HepG2 (cell line): Measurements from ENCODE around the gene AGBL3. TPM values are rescaled to one million over a fixed set of nuclear protein-coding genes. Genes with fewer than 3 reads are reported as not detected.

ENCODE experiments used
- ATAC-seq: fragments of 200-7000 bp; cut with Tn5 transposase; 3 replicates; pipeline ENCODE4 v1.9.1; 2020; ENCODE audit warnings: mild to moderate bottlenecking, moderate library complexity
- BruUV-seq: library from RNA; stranded (reverse); fragments of 400-500 nt; replicated peaks from 2 replicates; lab custom pipeline; 2021; lab: Mats Ljungman, UMichigan
- CTCF ChIA-PET: fragments of 300-600 bp; formaldehyde crosslinking; extraction: SDS; loops from one replicate; lab custom pipeline; 2021; ENCODE audit warnings: low total read pairs, inconsistent platforms, low intra/inter-chr PET ratio; lab: Yijun Ruan, JAX
- POLR2A ChIA-PET: fragments of 350-600 bp; sonication (Branson Sonifier 250); formaldehyde crosslinking; loops from one replicate; lab custom pipeline; 2020; ENCODE audit warnings: antibody characterized with exemption, inconsistent platforms; lab: Yijun Ruan, JAX
- DNase-seq: peaks from one replicate; pipeline ENCODE4 v3.0.0-alpha.2; 2015; ENCODE audit warnings: low spot score
- FAIRE-seq: peaks from 3 replicates; lab custom pipeline; 2011; peaks lifted over from hg19 to GRCh38; lab: Jason Lieb, UNC
- H2AFZ ChIP-seq: one replicate; pipeline ENCODE4 v1.6.1; 2011; ENCODE audit warnings: low read length, inconsistent platforms
- H3K27ac ChIP-seq: fragments of 300-600 bp; 3 replicates; pipeline ENCODE4 v1.8.0; 2011; ENCODE audit warnings: mixed run types, mild to moderate bottlenecking, mixed read lengths, low read length, inconsistent platforms; ENCODE audit not compliant: insufficient read depth; ENCODE audit errors: extremely low read length
- H3K27me3 ChIP-seq, 2 experiments: fragments of 200-600 bp in 1 of 2; 2 replicates in 1 of 2; 3 replicates in 1 of 2; pipeline versions ENCODE4 v1.6.0 to v1.8.0; 2011; ENCODE audit warnings: low read length in 2 of 2, mild to moderate bottlenecking in 2 of 2, moderate library complexity in 2 of 2, inconsistent platforms in 1 of 2; ENCODE audit not compliant: insufficient read depth in 2 of 2, control insufficient read depth in 1 of 2
- H3K36me3 ChIP-seq, 2 experiments: fragments of 200-600 bp in 1 of 2; replicated peaks in 1 of 2; 2 replicates in 1 of 2; 3 replicates in 1 of 2; pipeline versions ENCODE4 v1.5.1 to v1.8.0; 2011; ENCODE audit warnings: low read length in 2 of 2, inconsistent platforms in 1 of 2; ENCODE audit not compliant: insufficient read depth in 2 of 2, control insufficient read depth in 1 of 2
- H3K4me1 ChIP-seq: 2 replicates; pipeline ENCODE4 v1.5.1; 2012; ENCODE audit warnings: low read length, inconsistent platforms; ENCODE audit not compliant: insufficient read depth
- H3K4me2 ChIP-seq: 2 replicates; pipeline ENCODE4 v1.6.0; 2011; ENCODE audit warnings: low read depth, low read length, inconsistent platforms
- H3K4me3 ChIP-seq, 3 experiments: fragments of 200-600 bp in 1 of 3; sonication (generic), shearing (Covaris generic) in 1 of 3; replicated peaks in 1 of 3; 2 replicates each; pipeline ENCODE4 v1.5.1; 2011 to 2016; ENCODE audit warnings: low read length in 3 of 3, inconsistent platforms in 2 of 3, low read depth in 2 of 3, mild to moderate bottlenecking in 2 of 3, control low read depth in 1 of 3, mixed read lengths in 1 of 3; ENCODE audit not compliant: insufficient read depth in 1 of 3
- H3K79me2 ChIP-seq: one replicate; pipeline ENCODE4 v1.6.1; 2011; ENCODE audit warnings: low read length, inconsistent platforms; ENCODE audit not compliant: insufficient read depth
- H3K9ac ChIP-seq: 2 replicates; pipeline ENCODE4 v1.6.0; 2011; ENCODE audit warnings: mild to moderate bottlenecking, low read depth, low read length, inconsistent platforms; ENCODE audit not compliant: insufficient read depth
- H3K9me3 ChIP-seq: 2 replicates; pipeline ENCODE4 v1.5.1; 2012; ENCODE audit warnings: mild to moderate bottlenecking, low read length
- H4K20me1 ChIP-seq: 2 replicates; pipeline ENCODE4 v1.6.0; 2011; ENCODE audit warnings: inconsistent platforms, mild to moderate bottlenecking, low read length, moderate library complexity; ENCODE audit not compliant: insufficient read depth
- CREM ChIP-seq, 2 experiments: sonication (generic) in 1 of 2; formaldehyde crosslinking in 1 of 2; IDR thresholded peaks; 2 replicates each; pipeline versions ENCODE4 v1.4.0 to v1.6.1; 2016 to 2020; ENCODE audit warnings: antibody characterized with exemption in 1 of 2, mild to moderate bottlenecking in 1 of 2, missing genetic modification reagents in 1 of 2
- FOXM1 ChIP-seq: sonication (generic); formaldehyde crosslinking; IDR thresholded peaks from 2 replicates; pipeline ENCODE4 v1.5.0; 2020; ENCODE audit warnings: missing genetic modification reagents
- PBX3 ChIP-seq: sonication (generic); formaldehyde crosslinking; IDR thresholded peaks from 2 replicates; pipeline ENCODE4 v1.8.1; 2023; ENCODE audit warnings: missing genetic modification reagents, inconsistent platforms, borderline replicate concordance
- PHF20 ChIP-seq: sonication (generic); formaldehyde crosslinking; IDR thresholded peaks from 2 replicates; pipeline ENCODE4 v1.5.0; 2020; ENCODE audit warnings: mild to moderate bottlenecking, missing genetic modification reagents
- RFXANK ChIP-seq: IDR thresholded peaks from 2 replicates; pipeline ENCODE4 v1.6.1; 2016
- TSC22D2 ChIP-seq: sonication (generic); formaldehyde crosslinking; IDR thresholded peaks from 2 replicates; pipeline ENCODE4 v1.5.1; 2020; ENCODE audit warnings: missing genetic modification reagents, mild to moderate bottlenecking, borderline replicate concordance
- ZKSCAN1 ChIP-seq: fragments of 150-350 bp; IDR thresholded peaks from 2 replicates; pipeline ENCODE4 v1.6.1; 2014; ENCODE audit warnings: low read length
- ZMYM2 ChIP-seq: sonication (generic); formaldehyde crosslinking; IDR thresholded peaks from 2 replicates; pipeline ENCODE4 v1.8.0; 2022; ENCODE audit warnings: mild to moderate bottlenecking, missing genetic modification reagents
- ZNF441 ChIP-seq: sonication (generic); formaldehyde crosslinking; IDR thresholded peaks from 2 replicates; pipeline ENCODE4 v1.7.0; 2021; ENCODE audit warnings: missing genetic modification reagents, borderline replicate concordance
- ZNF660 ChIP-seq: sonication (generic); formaldehyde crosslinking; IDR thresholded peaks from 2 replicates; pipeline ENCODE4 v1.5.1; 2020; ENCODE audit warnings: mild to moderate bottlenecking, low read depth, missing genetic modification reagents, borderline replicate concordance
- ZSCAN20 ChIP-seq: sonication (generic); formaldehyde crosslinking; IDR thresholded peaks from 2 replicates; pipeline ENCODE4 v1.4.0; 2020; ENCODE audit warnings: missing genetic modification reagents, mild to moderate bottlenecking, borderline replicate concordance
- WGBS: methylation state at CpG from one replicate; pipeline ENCODE4 v1.1.6; 2017; ENCODE audit warnings: low lambda C conversion rate; 5-methylcytosine and 5-hydroxymethylcytosine counted together
- in situ Hi-C: cut with HindIII; loops from 2 replicates; pipeline ENCODE4 v1.10.0; 2017; ENCODE audit warnings: low pct_unique_long_range_greater_than_20kb; ENCODE audit not compliant: extremely low pct_ligation_motif_present
- intact Hi-C: fragments of 100-400 bp; cut with micrococcal nuclease; formaldehyde crosslinking; loops from one replicate; pipeline ENCODE4 v1.10.0; 2022; ENCODE audit not compliant: unreplicated experiment
- polyA plus RNA-seq, 8 experiments: library from polyadenylated mRNA; depleted of rRNA in 3 of 8; stranded (reverse) in 7 of 8; unstranded in 1 of 8; fragments of >200 nt; fragmentation: Illumina TruSeq in 4 of 8; extraction: Trizol in 4 of 8; gene quantifications; 2 replicates each; pipeline versions ENCODE4 v1.2.1 to v1.2.3, GENCODE V29; 2011 to 2016; ENCODE audit warnings: low read depth in 4 of 8, missing spikeins in 1 of 8, mixed read lengths in 1 of 8; ENCODE audit not compliant: insufficient read depth in 1 of 8
- total RNA-seq, 5 experiments: library from RNA; depleted of rRNA; stranded (reverse); fragments of >200 nt; fragmentation: Illumina TruSeq; extraction: Trizol; gene quantifications; 2 replicates each; pipeline ENCODE4 v1.2.3, GENCODE V29; 2016; ENCODE audit warnings: low read depth in 1 of 5
- TF ChIP-seq, protein P1 (sequence below): sonication (generic); formaldehyde crosslinking; IDR thresholded peaks from 2 replicates; pipeline ENCODE4 v1.8.0; 2022; ENCODE audit warnings: mild to moderate bottlenecking, missing genetic modification reagents, moderate library complexity
- TF ChIP-seq, protein P2 (sequence below): IDR thresholded peaks from 2 replicates; pipeline ENCODE4 v1.6.1; 2016; ENCODE audit warnings: low read depth

Gene AGBL3
- total and polyA plus RNA-seq, 2 of the 13 experiments (the other 11 are each of a cell fraction or from before 2014, with no cell fraction given) = 2.2 to 7.2 TPM

- TF ChIP-seq ZMYM2 (CRISPR knock-in tag) (no peak), ZSCAN20 (no peak), PBX3 (CRISPR knock-in tag) (no peak), FOXM1 (CRISPR knock-in tag) (no peak), RFXANK (CRISPR knock-in tag) (no peak), TSC22D2 (CRISPR knock-in tag) (no peak), ZNF441 (CRISPR knock-in tag) (no peak), CREM (IDR thresholded peaks at IDR 0.05) (no peak), CREM (CRISPR knock-in tag; IDR thresholded peaks at IDR 0.05) (no peak), ZNF660 (CRISPR knock-in tag) (no peak), ZKSCAN1 (no peak), PHF20 (CRISPR knock-in tag) (no peak)
- TF ChIP-seq, protein P1, sequence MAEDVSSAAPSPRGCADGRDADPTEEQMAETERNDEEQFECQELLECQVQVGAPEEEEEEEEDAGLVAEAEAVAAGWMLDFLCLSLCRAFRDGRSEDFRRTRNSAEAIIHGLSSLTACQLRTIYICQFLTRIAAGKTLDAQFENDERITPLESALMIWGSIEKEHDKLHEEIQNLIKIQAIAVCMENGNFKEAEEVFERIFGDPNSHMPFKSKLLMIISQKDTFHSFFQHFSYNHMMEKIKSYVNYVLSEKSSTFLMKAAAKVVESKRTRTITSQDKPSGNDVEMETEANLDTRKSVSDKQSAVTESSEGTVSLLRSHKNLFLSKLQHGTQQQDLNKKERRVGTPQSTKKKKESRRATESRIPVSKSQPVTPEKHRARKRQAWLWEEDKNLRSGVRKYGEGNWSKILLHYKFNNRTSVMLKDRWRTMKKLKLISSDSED = no peak
- TF ChIP-seq, protein P2, sequence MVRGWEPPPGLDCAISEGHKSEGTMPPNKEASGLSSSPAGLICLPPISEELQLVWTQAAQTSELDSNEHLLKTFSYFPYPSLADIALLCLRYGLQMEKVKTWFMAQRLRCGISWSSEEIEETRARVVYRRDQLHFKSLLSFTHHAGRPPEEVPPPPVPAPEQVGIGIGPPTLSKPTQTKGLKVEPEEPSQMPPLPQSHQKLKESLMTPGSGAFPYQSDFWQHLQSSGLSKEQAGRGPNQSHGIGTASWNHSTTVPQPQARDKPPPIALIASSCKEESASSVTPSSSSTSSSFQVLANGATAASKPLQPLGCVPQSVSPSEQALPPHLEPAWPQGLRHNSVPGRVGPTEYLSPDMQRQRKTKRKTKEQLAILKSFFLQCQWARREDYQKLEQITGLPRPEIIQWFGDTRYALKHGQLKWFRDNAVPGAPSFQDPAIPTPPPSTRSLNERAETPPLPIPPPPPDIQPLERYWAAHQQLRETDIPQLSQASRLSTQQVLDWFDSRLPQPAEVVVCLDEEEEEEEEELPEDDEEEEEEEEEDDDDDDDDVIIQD (CRISPR knock-in tag) = no peak
- no peaks in the 10 kb centered on the region for H3K27me3 ChIP-seq
- H4K20me1 ChIP-seq = no peaks in the 10 kb centered on the region
- BruUV-seq = no TSS peak
- in situ Hi-C loops = no loop called here
- H3K4me1 ChIP-seq = peaks cover 19% of the 10 kb centered on the region
- WGBS = 100% methylated on average over 1 of the region's 1 CpG
- ChIA-PET CTCF (no interaction called here), POLR2A (no interaction called here)
- H2AFZ ChIP-seq = no peak overlapping the region
- intact Hi-C loops = loop anchor here (10.0 kb wide), 1 partner anchor 62 kb away; no protein-coding TSS in a partner anchor
- no peak overlapping the region for H3K9ac ChIP-seq
- ATAC-seq = no peak
- H3K4me3 ChIP-seq = no peak overlapping the region
- no peak overlapping the region for H3K27ac ChIP-seq
- no peaks in the 10 kb centered on the region for H3K36me3 ChIP-seq
- H3K4me2 ChIP-seq = no peak overlapping the region
- H3K9me3 ChIP-seq = no peaks in the 10 kb centered on the region
- no peaks in the 10 kb centered on the region for H3K79me2 ChIP-seq
- DNase-seq = no peak
- FAIRE-seq = no peak
These were observed 130.8 kb downstream of the AGBL3 start for GRCh38 chr7:135117096-135117495.
